NCI-H1694 (cell line): Measurements from ENCODE around the gene KRTAP4-3.
"Not testable (repeated sequence)": the region's sequence is repeated elsewhere in the genome, so short reads cannot be mapped to it uniquely, and the experiment has no call there.

Experiments used
- DNase-seq: peaks from one replicate; lab custom pipeline; 2025; lab: John Stamatoyannopoulos, UW

KRTAP4-3 gene

GRCh38 chr17:41151525-41151924 is 16.5 kb downstream of the KRTAP4-3 start:
- DNase-seq, result no peak

DNA sequence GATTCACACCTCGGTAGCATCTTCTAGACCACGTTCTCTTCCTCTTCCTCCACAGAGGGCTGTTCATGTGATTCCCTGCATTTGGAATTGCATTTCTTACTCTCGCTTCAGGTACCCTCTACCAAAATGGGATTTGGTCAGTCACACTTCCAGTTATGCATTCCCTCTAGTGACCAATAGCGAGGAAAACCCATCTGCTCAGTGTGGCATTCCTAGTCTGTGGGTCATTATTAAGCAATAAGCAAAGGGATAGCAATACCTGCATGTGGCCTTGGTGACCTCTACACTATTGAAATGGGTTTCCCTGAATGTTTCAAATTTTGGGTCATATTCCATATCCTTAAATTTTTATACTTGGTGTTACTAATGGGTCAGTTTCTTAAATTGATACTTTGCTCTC is 18.0 kb downstream of the KRTAP4-3 start:
- DNase-seq, result no peak

GRCh38 chr17:41149652-41149985 is 18.4 kb downstream of the KRTAP4-3 start, which contains the start of gene KRTAP4-5:
Gene KRTAP4-5 (minus strand): TSS chr17:41149825. CDS start chr17:41149767, 58 bp downstream.
- DNase-seq, result no peak

DNA sequence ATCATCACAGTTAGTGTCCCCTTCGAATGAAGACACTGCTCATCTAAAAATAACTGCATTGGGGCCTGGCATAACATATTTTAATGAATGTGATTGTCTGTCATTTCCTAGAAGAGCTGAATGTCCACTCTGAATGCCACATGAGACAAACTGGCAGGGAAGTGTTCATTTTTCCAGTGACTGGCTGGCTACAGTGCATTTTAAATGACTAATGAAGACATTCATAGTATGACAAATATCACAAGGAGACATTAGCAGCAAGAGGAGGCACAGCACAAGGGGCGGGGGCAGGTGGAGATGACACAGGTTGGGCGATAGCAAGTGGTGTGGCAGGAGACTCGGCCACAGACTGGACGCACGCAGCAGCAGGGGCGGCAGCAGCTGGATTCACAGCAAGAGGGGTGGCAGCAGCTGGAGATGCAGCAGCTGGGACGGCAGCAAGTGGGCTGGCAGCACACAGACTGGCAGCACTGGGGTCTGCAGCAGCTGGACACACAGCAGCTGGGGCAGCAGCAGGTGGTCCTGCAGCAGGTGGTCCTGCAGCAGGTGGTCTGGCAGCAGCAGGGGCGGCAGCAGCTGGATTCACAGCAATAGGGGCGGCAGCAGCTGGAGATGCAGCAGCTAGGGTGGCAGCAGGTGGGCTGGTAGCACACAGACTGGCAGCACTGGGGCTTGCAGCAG is 18.9 kb downstream of the KRTAP4-3 start:
- DNase-seq, result not testable (repeated sequence)

DNA sequence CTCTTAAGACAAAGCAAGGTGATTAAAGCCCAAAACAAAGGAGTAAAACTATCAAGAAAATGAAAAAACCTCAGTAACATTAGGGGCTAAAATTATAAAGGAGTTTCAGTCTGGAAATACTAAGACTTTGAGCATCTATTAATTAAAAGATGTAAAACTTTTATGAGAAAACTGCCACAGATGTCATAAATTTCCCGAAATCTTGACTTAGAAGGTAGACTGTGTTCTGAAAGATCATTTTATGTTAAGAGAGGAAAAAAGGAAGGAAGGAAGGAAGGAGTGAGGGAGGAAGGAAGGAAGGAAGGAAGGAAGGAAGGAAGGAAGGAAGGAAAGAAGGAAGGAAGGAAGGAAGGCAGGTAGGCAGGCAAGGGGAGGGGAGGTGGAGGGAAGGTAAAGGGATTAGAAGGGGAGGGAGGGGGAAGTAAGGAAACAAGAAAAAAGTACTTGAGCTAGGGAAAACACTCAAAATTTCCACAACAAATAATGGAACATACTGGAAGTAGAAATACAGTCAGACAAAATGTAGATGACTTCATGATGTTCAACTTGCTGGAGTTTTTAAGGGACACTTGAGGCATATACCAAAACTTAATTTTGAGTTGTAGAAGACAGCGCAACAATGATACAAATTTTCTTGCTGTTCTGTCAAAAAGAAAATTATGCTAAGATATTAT is 20.4 kb downstream of the KRTAP4-3 start:
- no peak for DNase-seq

- DNase-seq, result no peak
Measured at GRCh38 chr17:41145261-41145660, 22.8 kb downstream of the KRTAP4-3 start.

DNA sequence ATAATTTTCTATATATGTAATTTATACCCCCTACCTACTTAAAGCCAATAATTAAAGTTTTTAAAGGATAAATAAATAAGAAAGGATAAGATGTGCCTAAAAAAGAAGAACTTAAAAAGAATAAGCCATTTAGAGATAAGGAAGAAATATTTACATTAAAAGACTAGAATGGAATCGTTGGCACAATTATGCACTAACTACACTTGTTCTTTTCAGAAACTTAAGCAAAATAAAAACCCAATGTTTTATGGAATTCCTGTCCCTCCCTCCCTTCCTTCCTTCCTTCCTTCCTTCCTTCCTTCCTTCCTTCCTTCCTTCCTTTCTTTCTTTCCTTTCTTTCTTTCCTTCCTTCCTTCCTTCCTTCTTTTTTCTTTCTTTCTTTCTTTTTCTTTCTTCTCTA is 23.2 kb downstream of the KRTAP4-3 start:
- DNase-seq, result no peak

DNA sequence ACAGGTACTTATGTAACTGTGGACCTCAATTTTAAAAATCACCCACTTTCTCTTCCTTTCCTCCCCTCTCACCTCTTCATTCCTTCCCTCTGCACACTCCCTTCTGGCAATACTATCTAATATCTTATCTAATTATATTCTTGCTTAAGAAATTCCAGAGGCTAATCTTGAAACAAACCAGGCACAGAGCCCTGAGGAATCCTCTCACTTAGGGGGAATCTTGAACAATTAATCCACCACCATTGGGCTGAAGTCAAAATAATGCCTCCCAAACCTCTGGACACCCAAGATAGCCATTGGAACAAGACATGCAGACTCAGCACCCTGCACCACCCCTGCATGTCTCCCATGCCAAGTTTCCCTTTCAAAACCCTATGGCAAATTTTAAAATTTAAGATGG is 26.7 kb downstream of the KRTAP4-3 start:
- DNase-seq, result no peak

- DNase-seq, result no peak
Measured at GRCh38 chr17:41140360-41141131, 27.5 kb downstream of the KRTAP4-3 start, which contains the start of gene KRTAP4-6. Gene KRTAP4-6 (minus strand): TSS chr17:41140544. CDS start chr17:41140487, 57 bp downstream.

DNA sequence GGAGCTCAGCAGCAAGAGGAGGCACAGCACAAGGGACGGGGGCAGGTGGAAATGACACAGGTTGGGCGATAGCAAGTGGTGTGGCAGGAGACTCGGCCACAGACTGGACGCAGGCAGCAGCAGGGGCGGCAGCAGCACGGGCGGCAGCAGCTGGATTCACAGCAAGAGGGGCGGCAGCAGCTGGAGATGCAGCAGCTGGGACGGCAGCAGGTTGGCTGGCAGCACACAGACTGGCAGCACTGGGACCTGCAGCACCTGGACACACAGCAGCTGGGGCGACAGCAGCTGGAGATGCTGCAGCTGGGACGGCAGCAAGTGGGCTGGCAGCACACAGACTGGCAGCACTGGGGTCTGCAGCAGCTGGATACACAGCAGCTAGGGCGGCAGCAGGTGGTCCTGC is 28.2 kb downstream of the KRTAP4-3 start:
- DNase-seq, result not testable (repeated sequence)

- no peak for DNase-seq
Measured at GRCh38 chr17:41133880-41134735, 33.9 kb downstream of the KRTAP4-3 start.

DNA sequence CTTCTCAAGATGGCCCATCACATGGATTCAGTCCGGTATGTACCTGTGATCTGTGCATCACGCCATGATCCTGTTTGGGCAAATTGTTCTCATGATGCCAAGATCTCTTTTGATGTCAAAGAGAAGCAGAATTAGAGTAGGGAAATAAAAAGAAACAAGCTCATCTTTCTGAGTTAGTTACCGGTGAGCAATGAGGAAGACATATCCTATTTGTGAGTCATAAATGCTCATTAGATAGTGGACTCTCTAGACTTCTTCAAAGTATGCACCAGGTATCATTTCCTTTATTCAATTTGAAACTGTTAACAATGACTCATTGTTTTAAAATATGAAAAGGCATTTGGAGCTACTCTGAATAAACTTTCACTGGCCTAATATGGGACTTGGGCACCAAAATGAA is 36.0 kb downstream of the KRTAP4-3 start:
- no peak for DNase-seq

- no peak for DNase-seq
Measured at GRCh38 chr17:41127371-41127770, 40.6 kb downstream of the KRTAP4-3 start.

GRCh38 chr17:41126412-41126811 is 41.6 kb downstream of the KRTAP4-3 start:
- DNase-seq, result no peak

DNA sequence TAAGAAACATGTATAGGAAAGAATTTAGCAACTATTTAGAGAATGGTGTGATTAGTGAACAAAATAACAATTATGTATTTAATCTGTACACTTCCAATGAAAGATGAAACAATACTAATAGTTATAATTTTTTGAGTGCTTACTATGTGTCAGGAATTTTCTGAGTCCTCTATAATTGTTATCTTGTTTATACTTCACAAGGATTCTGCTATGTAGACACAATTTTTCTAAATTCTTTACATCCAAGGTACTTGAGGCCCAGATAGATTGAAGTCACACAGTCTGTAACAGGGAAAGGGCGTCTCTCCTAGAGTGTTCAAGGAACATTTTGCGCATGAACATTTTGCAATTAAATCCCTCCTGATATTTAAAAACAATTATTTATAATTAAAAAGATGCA is 43.0 kb downstream of the KRTAP4-3 start:
- no peak for DNase-seq

GRCh38 chr17:41123991-41124371 is 44.0 kb downstream of the KRTAP4-3 start, which contains the start of gene KRTAP4-12:
Gene KRTAP4-12 (minus strand): TSS chr17:41124182. CDS start chr17:41124122, 60 bp downstream.
- not testable (repeated sequence) for DNase-seq

- not testable (repeated sequence) for DNase-seq
Measured at GRCh38 chr17:41123292-41123990, 44.6 kb downstream of the KRTAP4-3 start.

GRCh38 chr17:41121742-41122141 is 46.3 kb downstream of the KRTAP4-3 start:
- DNase-seq, result no peak

GRCh38 chr17:41119696-41120690 is 48.0 kb downstream of the KRTAP4-3 start:
- not testable (repeated sequence) for DNase-seq

- no peak for DNase-seq
Measured at GRCh38 chr17:41118721-41119120, 49.3 kb downstream of the KRTAP4-3 start.
